Smooth muscle cell (in vitro differentiated cells): ENCODE measurements around the gene SHCBP1L. TPM values are rescaled to one million over a fixed set of nuclear protein-coding genes. Genes with fewer than 3 reads are reported as not detected.

Experiments used
- DNase-seq: peaks from one replicate; lab custom pipeline; 2025; ENCODE audit not compliant: unreplicated experiment; lab: John Stamatoyannopoulos, UW
- H2AFZ ChIP-seq: fragments of 200-600 bp; sonication (generic); 2 replicates; pipeline ENCODE4 v1.6.0; 2016; ENCODE audit warnings: antibody characterized with exemption, low read depth, mild to moderate bottlenecking
- H3F3A ChIP-seq: fragments of 200-600 bp; sonication (generic); 2 replicates; pipeline ENCODE4 v1.6.0; 2017; ENCODE audit warnings: antibody characterized with exemption, low read depth
- H3K27ac ChIP-seq: fragments of 200-600 bp; sonication (generic); 2 replicates; pipeline ENCODE4 v1.5.1; 2016; ENCODE audit warnings: low read depth, mild to moderate bottlenecking
- H3K27me3 ChIP-seq: fragments of 200-600 bp; sonication (generic); 2 replicates; pipeline ENCODE4 v1.6.1; 2016; ENCODE audit warnings: low read depth, mild to moderate bottlenecking
- H3K36me3 ChIP-seq: fragments of 200-600 bp; sonication (generic); 2 replicates; pipeline ENCODE4 v1.5.1; 2016; ENCODE audit warnings: low read depth
- H3K4me1 ChIP-seq: fragments of 200-600 bp; sonication (generic); 2 replicates; pipeline ENCODE4 v1.5.1; 2016; ENCODE audit warnings: low read depth
- H3K4me2 ChIP-seq: fragments of 200-600 bp; sonication (generic); 2 replicates; pipeline ENCODE4 v1.6.0; 2016; ENCODE audit warnings: mild to moderate bottlenecking
- H3K4me3 ChIP-seq: fragments of 200-600 bp; sonication (generic); 2 replicates; pipeline ENCODE4 v1.5.1; 2016; ENCODE audit warnings: mild to moderate bottlenecking
- H3K79me2 ChIP-seq: fragments of 200-600 bp; sonication (generic); 2 replicates; pipeline ENCODE4 v1.6.0; 2016; ENCODE audit warnings: low read depth, mild to moderate bottlenecking
- H3K9ac ChIP-seq: fragments of 200-600 bp; sonication (generic); 2 replicates; pipeline ENCODE4 v1.6.0; 2016; ENCODE audit warnings: low read depth
- H3K9me3 ChIP-seq: fragments of 200-600 bp; sonication (generic); replicated peaks from 2 replicates; pipeline ENCODE4 v1.5.1; 2016; ENCODE audit warnings: low read depth
- H4K20me1 ChIP-seq: fragments of 200-600 bp; sonication (generic); 2 replicates; pipeline ENCODE4 v1.6.0; 2016; ENCODE audit warnings: low read depth
- CTCF ChIP-seq: fragments of 200-600 bp; sonication (generic); IDR thresholded peaks from 2 replicates; pipeline ENCODE4 v1.5.1; 2017; ENCODE audit warnings: borderline replicate concordance, mild to moderate bottlenecking, antibody characterized with exemption; ENCODE audit not compliant: insufficient read depth, poor library complexity, severe bottlenecking
- WGBS: methylation state at CpG from one replicate; pipeline ENCODE4 v1.1.7; 2016; ENCODE audit warnings: low lambda C conversion rate; 5-methylcytosine and 5-hydroxymethylcytosine counted together
- polyA plus RNA-seq: library from polyadenylated mRNA; unstranded; fragments of >200 nt; fragmentation: Nextera tagmentation; extraction: Ambion mirVana; gene quantifications from 2 replicates; pipeline ENCODE4 v1.2.1, GENCODE V29; 2016
- total RNA-seq: library from RNA; depleted of rRNA; stranded (reverse); fragments of >200 nt; gene quantifications from 2 replicates; pipeline ENCODE4 v1.2.3, GENCODE V29; 2014

SHCBP1L gene
- total and polyA plus RNA-seq, 2 experiments from 2014 or later, result not detected

GRCh38 chr1:182968836-182969734 is 16.1 kb upstream of the SHCBP1L start:
- no peak overlapping the region for H2AFZ ChIP-seq
- no peaks in the 10 kb centered on the region for H3K27me3 ChIP-seq
- H3K4me3 ChIP-seq, result no peak overlapping the region
- no peak overlapping the region for H3K27ac ChIP-seq
- peaks cover 19% of the 10 kb centered on the region for H3K4me1 ChIP-seq
- H3K9me3 ChIP-seq, result no peaks in the 10 kb centered on the region
- no peaks in the 10 kb centered on the region for H3K36me3 ChIP-seq
- H3K79me2 ChIP-seq, result no peaks in the 10 kb centered on the region
- WGBS, result 82% methylated on average over 5 of the region's 5 CpGs
- DNase-seq, result no peak
- no peaks in the 10 kb centered on the region for H4K20me1 ChIP-seq
- H3K9ac ChIP-seq, result no peak overlapping the region
- no peak for TF ChIP-seq CTCF
- H3K4me2 ChIP-seq, result peak overlapping the region; percentile 12
- no peaks in the 10 kb centered on the region for H3F3A ChIP-seq

GRCh38 chr1:182968151-182968741 is 15.3 kb upstream of the SHCBP1L start:
- Histone ChIP-seq H3K4me1 (peaks cover 12% of the 10 kb centered on the region), H3K27ac (peak overlapping the region; percentile 18), H3K9me3 (no peaks in the 10 kb centered on the region), H3K4me3 (no peak overlapping the region), H4K20me1 (no peaks in the 10 kb centered on the region), H3K9ac (no peak overlapping the region), H3K4me2 (peak overlapping the region; percentile 12), H3K36me3 (no peaks in the 10 kb centered on the region), H3F3A (no peaks in the 10 kb centered on the region), H3K27me3 (no peaks in the 10 kb centered on the region), H2AFZ (no peak overlapping the region), H3K79me2 (no peaks in the 10 kb centered on the region)
- WGBS, result 43% methylated on average over 4 of the region's 4 CpGs
- DNase-seq, result no peak
- TF ChIP-seq CTCF, result no peak

- no peaks in the 10 kb centered on the region for H3K79me2 ChIP-seq
- 84% methylated on average over 1 of the region's 1 CpG for WGBS
Measured at GRCh38 chr1:182965861-182966260, 12.9 kb upstream of the SHCBP1L start.

More at GRCh38 chr1:182965861-182966260, 12.9 kb upstream of the SHCBP1L start:
- H3K4me3 ChIP-seq, result no peak overlapping the region
- no peaks in the 10 kb centered on the region for H3K27me3 ChIP-seq
- H2AFZ ChIP-seq, result no peak overlapping the region
- H3K9ac ChIP-seq, result no peak overlapping the region
- no peaks in the 10 kb centered on the region for H3K9me3 ChIP-seq
- no peaks in the 10 kb centered on the region for H3F3A ChIP-seq
- DNase-seq, result no peak
- peaks cover 12% of the 10 kb centered on the region for H3K4me1 ChIP-seq
- no peaks in the 10 kb centered on the region for H4K20me1 ChIP-seq
- H3K36me3 ChIP-seq, result no peaks in the 10 kb centered on the region
- TF ChIP-seq CTCF, result no peak
- H3K4me2 ChIP-seq, result no peak overlapping the region
- H3K27ac ChIP-seq, result no peak overlapping the region
